GM19455 (cell line): ENCODE measurements around the gene BUB3.

Experiments
- ATAC-seq: cut with Tn5 transposase; IDR thresholded peaks from one replicate; pipeline ENCODE4 v1.9.1; 2021; ENCODE audit not compliant: unreplicated experiment

Gene BUB3

DNA sequence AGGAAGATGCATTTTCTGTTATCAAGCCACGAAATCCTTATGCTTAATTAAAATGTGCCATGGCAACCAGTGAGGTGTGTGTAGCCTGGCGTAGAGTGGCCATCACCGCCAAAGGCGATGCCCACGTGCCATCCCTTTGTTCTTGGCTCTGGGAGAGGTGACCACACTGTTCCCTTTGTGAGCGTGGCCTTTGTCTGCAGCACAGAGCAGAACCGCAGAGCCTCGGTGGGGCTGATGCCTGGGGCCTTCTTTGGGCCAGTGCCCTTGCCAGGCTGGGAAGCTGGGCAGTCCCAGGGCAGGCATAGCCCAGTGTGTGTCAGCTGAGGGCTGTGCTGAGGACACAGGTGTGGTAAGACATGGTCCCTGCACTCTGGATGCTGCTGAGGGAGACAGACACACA lies 48.3 kb downstream of the BUB3 start:
- ATAC-seq = no peak

DNA sequence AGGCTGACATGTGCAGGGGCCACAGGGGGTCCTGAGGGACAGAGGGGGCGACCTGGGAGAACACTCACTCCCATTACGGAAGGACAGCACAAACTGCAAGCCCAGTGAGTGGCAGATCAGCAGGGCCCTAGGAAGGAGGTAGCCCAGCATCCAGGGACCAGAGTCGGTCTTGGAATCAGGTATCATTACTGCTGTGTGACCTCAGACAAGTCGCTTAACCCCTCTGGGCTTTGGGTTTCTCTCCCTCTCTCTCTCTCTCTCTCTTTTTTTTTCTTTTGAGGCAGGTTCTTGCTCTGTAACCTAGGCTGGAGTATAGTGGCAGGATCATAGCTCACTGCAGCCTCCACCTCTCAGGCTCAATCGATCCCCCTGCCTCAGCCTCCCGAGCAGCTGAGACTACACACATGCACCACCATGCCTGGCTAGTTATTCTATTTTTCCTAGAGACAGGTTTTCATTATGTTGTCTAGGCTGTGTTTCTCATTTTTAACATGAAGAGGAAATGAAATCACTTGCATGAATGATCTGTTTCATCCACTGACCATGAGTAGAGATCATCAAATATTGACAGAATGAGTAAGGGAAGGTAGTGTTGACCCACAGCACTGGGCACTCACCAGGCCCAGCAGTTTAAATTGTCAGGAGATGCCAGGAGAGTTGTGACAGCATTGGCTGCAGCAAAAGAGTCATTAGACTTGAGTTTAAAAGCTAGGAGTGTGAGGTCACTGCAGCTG lies 49.4 kb downstream of the BUB3 start:
- ATAC-seq = no peak

GRCh38 chr10:123204127-123204461 lies 49.9 kb downstream of the BUB3 start:
- ATAC-seq = no peak

DNA sequence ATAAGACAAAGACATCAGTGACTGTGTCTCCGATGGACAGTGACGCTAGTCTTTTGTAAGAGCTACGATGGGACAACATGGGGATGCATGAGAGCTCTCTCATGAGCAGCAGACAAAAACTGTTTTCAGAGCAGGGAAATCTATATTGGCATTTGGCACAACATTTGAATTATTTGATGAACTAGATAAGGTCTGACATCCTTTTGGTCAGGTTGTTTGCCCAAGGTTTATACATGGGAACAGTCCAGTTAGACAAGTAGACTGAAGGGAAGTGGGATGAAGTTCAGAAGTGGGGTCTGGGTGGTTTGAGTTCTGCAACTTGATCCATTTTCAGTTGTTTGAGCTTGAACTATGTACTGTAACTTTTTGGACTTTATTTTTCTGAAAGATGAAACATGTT lies 50.8 kb downstream of the BUB3 start:
- no peak for ATAC-seq

- no peak for ATAC-seq
Measured at GRCh38 chr10:123212063-123212462, 57.9 kb downstream of the BUB3 start.

DNA sequence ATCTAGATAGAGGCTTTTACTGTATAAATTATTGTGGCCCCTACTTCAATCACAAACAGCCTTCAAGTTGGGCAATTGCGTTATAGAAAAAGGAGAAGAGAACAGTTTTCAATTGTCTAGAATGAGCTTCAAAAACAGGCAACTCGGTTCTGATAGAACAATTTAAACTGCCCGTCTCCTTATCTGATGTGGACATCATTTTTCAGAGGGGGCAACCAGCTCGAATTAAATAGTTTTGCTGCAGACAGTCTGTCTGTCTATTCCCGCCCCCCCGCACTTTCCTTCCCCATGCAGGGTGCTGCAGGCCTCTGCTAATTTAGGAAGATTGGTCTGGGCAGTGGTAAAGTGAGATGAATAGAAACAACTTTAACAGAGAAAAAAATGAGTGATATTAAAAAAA lies 58.4 kb downstream of the BUB3 start:
- no peak for ATAC-seq

GRCh38 chr10:123213192-123213591 lies 59.0 kb downstream of the BUB3 start:
- ATAC-seq = no peak
